Uterus (tissue), 4 donors: Measurements from ENCODE around the gene PFKFB4. TPM values are rescaled to one million over a fixed set of nuclear protein-coding genes. Genes with fewer than 3 reads are reported as not detected.
"Not testable (repeated sequence)": the region's sequence is repeated elsewhere in the genome, so short reads cannot be mapped to it uniquely, and the experiment has no call there.

ENCODE experiments used
- DNase-seq, 2 donors: peaks; one replicate each; pipeline ENCODE4 v3.0.0-alpha.2; 2019 to 2020
- H3K27ac ChIP-seq, 2 donors: fragments of 200-600 bp; sonication (generic); 1 replicate in 1 of 2; 2 replicates in 1 of 2; pipeline ENCODE4 v1.5.1; 2016 to 2018
- H3K27me3 ChIP-seq, 2 donors: fragments of 200-600 bp; sonication (generic); one replicate each; pipeline ENCODE4 v1.5.1; 2018 to 2019; ENCODE audit warnings: control low read depth in 1 of 2
- H3K36me3 ChIP-seq, 2 donors: fragments of 200-600 bp; sonication (generic); one replicate each; pipeline ENCODE4 v1.5.1; 2019; ENCODE audit warnings: control low read depth in 1 of 2
- H3K4me1 ChIP-seq, 2 donors: fragments of 200-600 bp; sonication (generic); one replicate each; pipeline ENCODE4 v1.5.1; 2018 to 2019; ENCODE audit warnings: control low read depth in 1 of 2
- H3K4me3 ChIP-seq, 2 donors: fragments of 200-600 bp; sonication (generic); 1 replicate in 1 of 2; 2 replicates in 1 of 2; pipeline ENCODE4 v1.5.1; 2018 to 2019; ENCODE audit warnings: mild to moderate bottlenecking in 1 of 2
- H3K9me3 ChIP-seq, 2 donors: fragments of 200-600 bp; sonication (generic); one replicate each; pipeline ENCODE4 v1.5.1; 2019; ENCODE audit warnings: control low read depth in 1 of 2
- CTCF ChIP-seq, 4 experiments: fragments of 200-600 bp in 2 of 4; fragments of 450-650 bp in 2 of 4; sonication (generic) in 2 of 4; IDR thresholded peaks; one replicate each; pipeline ENCODE4 v1.5.1; 2016 to 2019; ENCODE audit warnings: antibody characterized with exemption in 4 of 4, mild to moderate bottlenecking in 2 of 4, moderate library complexity in 1 of 4
- POLR2A ChIP-seq, 2 donors: fragments of 450-650 bp; IDR thresholded peaks; one replicate each; pipeline ENCODE4 v1.6.1; 2016; ENCODE audit warnings: antibody characterized with exemption in 2 of 2, mild to moderate bottlenecking in 1 of 2, moderate library complexity in 1 of 2
- intact Hi-C: fragments of 100-400 bp; cut with DNase I; formaldehyde crosslinking; loops from one replicate; pipeline ENCODE4 v1.15.1; 2023; ENCODE audit warnings: low total_unique reads
- total RNA-seq, 4 donors: library from RNA; depleted of rRNA in 3 of 4; stranded (reverse); fragments of >200 nt in 3 of 4; gene quantifications; one replicate each; pipeline versions ENCODE4 v1.1.0 to v1.2.4, GENCODE V29; 2014 to 2023
- donor health status: DM: yes; HTN: yes; CAD: no.

The PFKFB4 gene
- total RNA-seq, 4 donors from 2014 or later: 3.2 to 11.5 (median 10.1) TPM

- Histone ChIP-seq H3K4me3 (no peak overlapping the region), H3K4me1 (no peaks in the 10 kb centered on the region), H3K27ac (no peak overlapping the region), H3K27me3 (no peaks in the 10 kb centered on the region), H3K36me3 (no peaks in the 10 kb centered on the region), H3K9me3 (no peaks in the 10 kb centered on the region)
- TF ChIP-seq CTCF (IDR thresholded peaks at IDR 0.05) (no peak), POLR2A (IDR thresholded peaks at IDR 0.05) (no peak)
- intact Hi-C loops: no loop called here
- no peak for DNase-seq
Measured at GRCh38 chr3:48492461-48493202, 64.0 kb downstream of the PFKFB4 start.

GRCh38 chr3:48486952-48487351 is 69.7 kb downstream of the PFKFB4 start:
- TF ChIP-seq POLR2A (IDR thresholded peaks at IDR 0.05) (no peak), CTCF (IDR thresholded peaks at IDR 0.05) (no peak)
- H3K36me3 ChIP-seq: no peaks in the 10 kb centered on the region
- H3K4me1 ChIP-seq: no peaks in the 10 kb centered on the region
- H3K27ac ChIP-seq: no peak overlapping the region
- DNase-seq: no peak
- no peak overlapping the region for H3K4me3 ChIP-seq
- intact Hi-C loops: no loop called here
- no peaks in the 10 kb centered on the region for H3K9me3 ChIP-seq
- no peaks in the 10 kb centered on the region for H3K27me3 ChIP-seq

- intact Hi-C loops, H3K27me3 ChIP-seq, H3K4me1 ChIP-seq, H3K27ac ChIP-seq, H3K4me3 ChIP-seq, H3K9me3 ChIP-seq, DNase-seq, H3K36me3 ChIP-seq: not testable (repeated sequence)
Measured at GRCh38 chr3:48482822-48483221, 73.8 kb downstream of the PFKFB4 start.

- intact Hi-C loops: not testable (repeated sequence)
Measured at GRCh38 chr3:48480891-48481290, 75.7 kb downstream of the PFKFB4 start.

GRCh38 chr3:48478626-48479555 is 77.7 kb downstream of the PFKFB4 start:
- H3K27ac ChIP-seq: no peak overlapping the region
- TF ChIP-seq POLR2A (IDR thresholded peaks at IDR 0.05) (no peak), CTCF (IDR thresholded peaks at IDR 0.05) (no peak)

More at GRCh38 chr3:48480891-48481290, 75.7 kb downstream of the PFKFB4 start:
- H3K36me3 ChIP-seq, H3K9me3 ChIP-seq, H3K4me1 ChIP-seq, H3K27ac ChIP-seq, DNase-seq, H3K27me3 ChIP-seq, H3K4me3 ChIP-seq: not testable (repeated sequence)

GRCh38 chr3:48477959-48478520 is 78.6 kb downstream of the PFKFB4 start:
- Histone ChIP-seq H3K27ac (no peak overlapping the region), H3K9me3 (no peaks in the 10 kb centered on the region), H3K4me3 (no peak overlapping the region), H3K36me3 (no peaks in the 10 kb centered on the region), H3K27me3 (no peaks in the 10 kb centered on the region), H3K4me1 (no peaks in the 10 kb centered on the region)
- no peak for DNase-seq
- intact Hi-C loops: no loop called here
- no peak for TF ChIP-seq CTCF (IDR thresholded peaks at IDR 0.05)
- TF ChIP-seq POLR2A (IDR thresholded peaks at IDR 0.05): no peak

More at GRCh38 chr3:48478626-48479555, 77.7 kb downstream of the PFKFB4 start:
- H3K4me1 ChIP-seq: no peaks in the 10 kb centered on the region
- intact Hi-C loops: no loop called here
- no peaks in the 10 kb centered on the region for H3K9me3 ChIP-seq
- no peaks in the 10 kb centered on the region for H3K36me3 ChIP-seq
- DNase-seq: no peak
- H3K27me3 ChIP-seq: no peaks in the 10 kb centered on the region
- no peak overlapping the region for H3K4me3 ChIP-seq
